HG02798 (cell line): ENCODE measurements around the gene ASAP3.

Experiments used
- ATAC-seq: cut with Tn5 transposase; IDR thresholded peaks from one replicate; pipeline ENCODE4 v1.9.1; 2021; ENCODE audit warnings: mild to moderate bottlenecking; ENCODE audit not compliant: unreplicated experiment, poor library complexity

ASAP3 gene

GRCh38 chr1:23453455-23454000 is 30.5 kb downstream of the ASAP3 start:
- ATAC-seq, result no peak

GRCh38 chr1:23452011-23452411 is 32.0 kb downstream of the ASAP3 start:
- no peak for ATAC-seq

DNA sequence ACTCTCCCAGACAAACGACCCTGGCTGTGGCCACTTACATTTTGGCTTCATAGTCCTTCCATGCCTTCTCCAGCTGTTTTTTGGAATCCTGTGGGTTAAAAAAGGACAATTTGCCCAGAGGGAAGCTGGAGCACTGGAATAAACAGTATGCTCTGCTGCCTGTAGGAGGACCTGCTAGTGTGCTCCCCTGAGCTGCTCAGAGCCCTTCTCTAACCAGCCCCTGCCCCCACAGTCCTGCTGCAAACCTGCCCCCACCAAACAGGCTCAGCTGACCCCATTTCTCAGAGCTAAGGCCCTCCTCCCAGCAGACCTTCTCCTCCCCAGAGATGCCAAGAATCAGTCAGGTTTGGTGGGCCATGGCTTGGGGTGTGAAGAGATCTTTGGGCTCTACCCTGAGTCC is 32.5 kb downstream of the ASAP3 start:
- no peak for ATAC-seq

GRCh38 chr1:23450894-23451293 is 33.1 kb downstream of the ASAP3 start:
- ATAC-seq, result no peak

DNA sequence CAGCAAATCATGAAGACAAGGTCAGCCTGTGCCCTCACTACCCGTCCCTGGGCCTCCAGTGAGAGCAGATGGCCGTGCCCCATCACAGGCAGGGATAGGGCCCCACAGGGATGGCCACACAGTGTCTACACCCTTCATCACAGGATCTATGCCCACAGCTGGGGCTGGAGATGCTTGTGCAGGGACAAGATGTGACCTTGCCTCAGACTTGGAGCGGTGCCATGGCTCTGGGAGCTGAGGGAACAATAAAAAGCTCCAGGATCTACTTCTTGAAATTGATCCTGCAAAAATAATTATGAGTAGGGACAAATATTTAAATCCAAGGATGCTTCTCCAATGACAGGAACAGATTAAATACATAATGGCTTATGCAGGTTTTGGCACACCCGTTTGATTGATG is 34.0 kb downstream of the ASAP3 start:
- no peak for ATAC-seq

GRCh38 chr1:23449306-23449705 is 34.7 kb downstream of the ASAP3 start:
- no peak for ATAC-seq

DNA sequence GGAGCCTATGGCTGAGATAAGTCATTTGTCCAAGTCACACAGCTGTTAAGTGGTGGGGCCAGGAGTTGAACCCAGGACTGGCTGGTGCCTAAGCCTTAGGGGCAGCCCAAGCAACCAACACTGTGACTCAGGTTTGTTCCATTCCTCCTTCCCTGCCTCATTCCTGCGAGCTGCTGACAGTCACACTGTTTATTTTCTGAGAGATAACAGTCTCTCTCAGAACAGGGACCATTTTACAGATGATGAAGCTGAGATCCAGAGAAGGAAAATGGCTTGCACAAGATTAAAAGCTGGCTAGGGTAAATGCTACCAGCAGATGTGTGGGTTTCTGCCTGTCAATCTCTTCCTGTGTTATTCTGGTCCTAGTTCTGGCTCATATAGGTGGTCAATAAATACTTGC is 35.1 kb downstream of the ASAP3 start:
- no peak for ATAC-seq

- ATAC-seq, result no peak
Observed at GRCh38 chr1:23446661-23447310, 37.2 kb downstream of the ASAP3 start.

DNA sequence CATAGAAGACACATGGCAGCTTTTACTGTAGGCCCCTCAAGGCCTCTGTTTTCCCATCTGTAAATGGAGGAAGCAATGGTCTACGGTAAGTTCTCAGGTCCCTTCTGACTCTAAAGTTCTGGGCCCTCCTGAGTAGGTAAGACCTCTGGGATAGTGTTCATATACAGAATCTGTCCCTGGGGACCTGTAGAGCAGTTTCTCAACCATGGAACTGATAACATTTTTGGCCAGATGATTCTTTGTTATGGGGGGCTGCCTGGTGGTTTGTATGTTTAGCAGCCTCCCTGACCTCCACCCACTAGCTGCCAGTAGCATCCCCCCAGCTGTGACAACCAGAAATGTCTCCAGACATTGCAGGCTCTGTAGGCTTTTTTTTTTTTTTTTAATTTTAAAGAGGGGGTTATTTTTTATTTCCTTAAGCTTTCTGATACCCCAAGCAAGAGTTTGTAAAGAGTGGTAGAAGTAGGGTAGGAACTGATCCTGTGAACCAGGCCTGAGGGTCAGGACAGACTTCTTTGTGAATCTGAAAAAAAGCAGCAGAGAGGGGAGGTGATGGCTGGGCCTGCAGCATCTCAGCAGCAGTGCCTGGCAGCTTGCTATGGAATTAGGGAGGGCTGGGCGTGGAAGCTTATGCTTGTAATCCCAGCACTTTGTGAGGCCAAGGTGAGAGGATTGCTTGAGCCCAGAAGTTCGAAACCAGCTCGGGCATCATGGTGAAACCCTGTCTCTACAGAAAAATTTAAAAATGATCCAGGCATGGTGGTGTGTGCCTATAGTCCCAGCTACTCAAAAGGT is 39.2 kb downstream of the ASAP3 start:
- no peak for ATAC-seq

DNA sequence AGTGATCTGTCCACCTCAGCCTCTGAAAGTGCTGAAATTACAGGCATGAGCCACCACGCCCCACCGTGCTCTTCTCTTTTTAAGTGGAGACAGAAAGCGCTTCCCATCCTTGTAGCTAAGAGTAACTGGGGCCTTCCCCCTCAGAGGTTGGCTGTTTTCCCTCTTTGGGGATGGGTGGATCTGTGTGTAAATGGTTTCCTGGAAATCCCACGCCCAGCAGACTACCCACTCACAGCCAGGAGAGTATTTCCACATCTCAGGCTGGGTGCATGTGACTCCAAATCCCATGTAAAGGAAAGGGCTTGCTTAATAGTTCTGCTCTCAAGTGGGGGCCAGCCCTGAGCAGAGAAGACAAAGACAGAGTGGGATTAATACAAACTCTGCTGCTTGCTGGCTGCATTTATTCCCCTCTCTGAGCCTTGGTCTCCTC is 39.9 kb downstream of the ASAP3 start:
- ATAC-seq, result no peak

DNA sequence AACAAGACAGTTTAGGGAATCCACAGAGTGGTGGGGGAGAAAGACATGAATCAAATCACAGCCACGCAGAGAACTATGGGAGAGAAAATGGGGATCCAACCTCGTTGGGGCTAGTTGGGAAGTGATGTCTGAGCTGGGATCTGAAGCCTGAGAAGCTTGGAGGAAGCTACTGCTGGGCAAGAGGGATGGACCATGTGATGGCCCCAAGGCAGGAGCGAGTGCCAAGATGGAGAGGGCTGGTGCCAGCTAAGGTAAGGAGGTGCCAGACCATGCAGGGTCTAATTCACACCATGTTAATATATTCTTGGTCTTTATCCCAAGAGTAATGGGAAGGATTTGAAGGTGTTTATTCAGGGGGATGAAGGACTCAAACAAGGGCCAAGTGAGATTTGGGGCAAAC is 41.2 kb downstream of the ASAP3 start:
- no peak for ATAC-seq

DNA sequence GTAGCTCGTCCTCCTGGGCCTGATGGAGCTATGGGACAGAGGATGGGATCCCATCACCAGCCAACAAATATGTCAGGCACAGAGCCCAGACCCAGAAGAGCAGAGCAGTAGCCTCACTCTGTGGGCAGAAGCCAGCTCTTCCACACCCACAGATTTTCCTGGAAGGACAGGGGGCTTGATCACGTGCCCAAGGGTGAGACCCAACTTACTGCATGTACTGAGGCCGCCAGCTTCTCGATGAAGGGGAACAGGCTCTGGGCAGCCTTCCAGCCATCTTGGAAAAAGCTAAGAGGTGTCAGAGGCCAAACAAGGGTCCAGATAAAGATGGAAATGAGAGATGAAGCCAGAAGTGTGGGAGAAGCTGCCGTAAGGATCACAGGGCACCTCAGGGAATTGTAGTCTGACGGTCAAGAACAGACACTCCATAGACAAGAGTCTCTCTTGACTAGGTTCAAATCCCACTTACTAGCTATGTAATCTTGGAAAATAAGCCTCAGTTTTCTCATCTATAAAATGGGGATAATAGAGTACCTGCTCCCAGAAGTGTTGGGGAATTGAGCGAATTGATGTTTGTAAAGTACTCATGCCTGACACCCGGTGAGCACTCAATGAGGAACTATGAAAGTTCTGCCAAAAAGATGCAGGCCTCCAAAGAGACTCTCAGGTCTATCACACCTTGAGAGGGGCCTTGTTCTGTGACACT is 42.4 kb downstream of the ASAP3 start:
- no peak for ATAC-seq

- ATAC-seq, result no peak
Observed at GRCh38 chr1:23438545-23438944, 45.4 kb downstream of the ASAP3 start.

DNA sequence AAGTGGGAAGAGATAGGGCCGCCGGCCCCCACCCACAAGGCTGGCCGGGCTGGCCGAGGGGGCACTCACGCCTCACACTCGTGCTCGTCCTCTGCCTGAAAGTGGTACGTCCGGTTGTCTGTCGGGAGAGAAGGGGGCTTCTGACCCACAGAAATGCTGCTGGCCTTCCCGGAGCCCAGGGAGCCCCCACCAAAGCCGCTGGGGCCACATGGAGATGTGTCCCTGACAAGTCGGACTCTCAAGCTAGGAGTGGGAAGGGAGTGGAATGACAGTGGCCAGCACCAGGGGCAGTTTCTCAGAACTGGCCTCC is 46.7 kb downstream of the ASAP3 start:
- no peak for ATAC-seq

- no peak for ATAC-seq
Observed at GRCh38 chr1:23436520-23437354, 47.2 kb downstream of the ASAP3 start.

- ATAC-seq, result no peak
Observed at GRCh38 chr1:23434260-23434775, 49.7 kb downstream of the ASAP3 start.

- no peak for ATAC-seq
Observed at GRCh38 chr1:23433122-23433521, 50.9 kb downstream of the ASAP3 start.

DNA sequence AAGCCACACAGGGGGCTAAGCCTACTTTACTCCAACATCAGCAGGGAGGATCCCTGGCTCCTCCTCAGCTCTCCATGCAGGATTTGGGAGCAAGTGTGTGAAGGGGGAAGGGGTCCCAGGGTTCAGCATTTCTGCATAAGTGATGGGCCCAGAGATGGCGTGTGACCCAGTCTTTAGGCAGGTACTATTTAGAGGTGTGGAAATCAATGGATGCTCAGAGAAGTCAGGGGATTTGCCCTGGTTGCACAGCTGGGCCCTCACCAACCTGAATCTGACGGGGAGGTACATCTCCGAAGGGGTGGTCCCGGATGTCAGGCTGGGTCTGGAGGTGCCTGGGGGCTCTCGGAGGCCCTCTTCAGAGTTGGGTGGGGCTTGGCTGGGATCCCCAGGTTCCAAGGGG is 52.5 kb downstream of the ASAP3 start:
- ATAC-seq, result no peak

GRCh38 chr1:23430803-23431202 is 53.2 kb downstream of the ASAP3 start:
- no peak for ATAC-seq
